SK-N-SH (cell line): ENCODE data around the gene SERPINA12. TPM values are rescaled to one million over a fixed set of nuclear protein-coding genes. Genes with fewer than 3 reads are reported as not detected.

Source experiments
- CTCF ChIA-PET: fragments of 300-600, 350-600 bp; formaldehyde crosslinking; extraction: SDS; loops from one replicate; lab custom pipeline; 2021; lab: Yijun Ruan, JAX
- POLR2A ChIA-PET: fragments of 350-600 bp; sonication (Branson Sonifier 250); formaldehyde crosslinking; extraction: SDS; loops from one replicate; lab custom pipeline; 2020; ENCODE audit warnings: antibody characterized with exemption, inconsistent platforms; lab: Yijun Ruan, JAX
- DNase-seq: peaks from one replicate; pipeline ENCODE4 v3.0.0; 2012
- H2AFZ ChIP-seq: fragments of 200-600 bp; sonication (generic); 2 replicates; pipeline ENCODE4 v1.8.1; 2016; ENCODE audit warnings: antibody characterized with exemption, mild to moderate bottlenecking, low read depth
- H3F3A ChIP-seq: fragments of 200-600 bp; sonication (generic); replicated peaks from 2 replicates; pipeline ENCODE3; 2016; ENCODE audit warnings: antibody characterized with exemption, mild to moderate bottlenecking; ENCODE audit not compliant: insufficient read depth
- H3K27ac ChIP-seq, 2 experiments: fragments of 200-500 bp in 1 of 2; fragments of 200-600 bp in 1 of 2; sonication (Bioruptor generic) in 1 of 2; sonication (generic), shearing (Covaris generic) in 1 of 2; 2 replicates each; pipeline versions ENCODE4 v1.5.1 to v1.6.1; 2014 to 2016; ENCODE audit warnings: low read depth in 2 of 2, inconsistent platforms in 1 of 2, low read length in 1 of 2, mild to moderate bottlenecking in 1 of 2, mixed read lengths in 1 of 2
- H3K27me3 ChIP-seq: fragments of 200-600 bp; sonication (generic), shearing (Covaris generic); 2 replicates; pipeline ENCODE4 v1.6.1; 2016; ENCODE audit warnings: mixed run types; ENCODE audit not compliant: insufficient read depth
- H3K36me3 ChIP-seq, 2 experiments: fragments of 200-500 bp in 1 of 2; fragments of 200-600 bp in 1 of 2; sonication (Bioruptor generic) in 1 of 2; sonication (generic) in 1 of 2; replicated peaks in 1 of 2; 2 replicates each; pipeline versions ENCODE3 to v1.5.1; 2014 to 2016; ENCODE audit warnings: low read length in 1 of 2, mild to moderate bottlenecking in 1 of 2; ENCODE audit not compliant: insufficient read depth in 2 of 2, control insufficient read depth in 1 of 2
- H3K4me1 ChIP-seq, 2 experiments: fragments of 200-500 bp in 1 of 2; fragments of 200-600 bp in 1 of 2; sonication (Bioruptor generic) in 1 of 2; sonication (generic), shearing (Covaris generic) in 1 of 2; 2 replicates each; pipeline versions ENCODE4 v1.5.1 to v1.6.1; 2014 to 2016; ENCODE audit warnings: low read depth in 1 of 2, low read length in 1 of 2, mixed run types in 1 of 2; ENCODE audit not compliant: insufficient read depth in 2 of 2, control insufficient read depth in 1 of 2
- H3K4me2 ChIP-seq: fragments of 200-600 bp; sonication (generic), shearing (Covaris generic); 2 replicates; pipeline ENCODE4 v1.6.1; 2017; ENCODE audit warnings: mixed run types
- H3K4me3 ChIP-seq, 2 experiments: fragments of 200-500 bp in 1 of 2; fragments of 200-600 bp in 1 of 2; sonication (Bioruptor generic) in 1 of 2; sonication (generic), shearing (Covaris generic) in 1 of 2; 2 replicates each; pipeline versions ENCODE4 v1.5.1 to v1.8.1; 2014 to 2016; ENCODE audit warnings: low read depth in 2 of 2, inconsistent platforms in 1 of 2, low read length in 1 of 2, mild to moderate bottlenecking in 1 of 2, mixed read lengths in 1 of 2, moderate library complexity in 1 of 2
- H3K79me2 ChIP-seq: fragments of 200-600 bp; sonication (generic); 2 replicates; pipeline ENCODE4 v1.8.1; 2017; ENCODE audit warnings: mild to moderate bottlenecking; ENCODE audit not compliant: insufficient read depth
- H3K9ac ChIP-seq: fragments of 200-600 bp; sonication (generic); 2 replicates; pipeline ENCODE4 v1.6.1; 2017; ENCODE audit warnings: mixed run types
- H3K9me2 ChIP-seq: fragments of 200-600 bp; sonication (generic); 2 replicates; pipeline ENCODE4 v1.6.1; 2017; ENCODE audit warnings: mixed run types
- H3K9me3 ChIP-seq: fragments of 200-600 bp; sonication (generic); 2 replicates; pipeline ENCODE4 v1.6.1; 2017; ENCODE audit warnings: mixed run types, mild to moderate bottlenecking, moderate library complexity
- H4K20me1 ChIP-seq: fragments of 200-600 bp; sonication (generic); 2 replicates; pipeline ENCODE4 v1.6.1; 2017; ENCODE audit warnings: mild to moderate bottlenecking, mixed run types; ENCODE audit not compliant: insufficient read depth
- CHD2 ChIP-seq: fragments of 150-350 bp; IDR thresholded peaks from 2 replicates; pipeline ENCODE4 v1.6.1; 2018; ENCODE audit warnings: low read length; ENCODE audit not compliant: partially characterized antibody
- ELF1 ChIP-seq: IDR thresholded peaks from 2 replicates; pipeline ENCODE4 v1.4.0; 2012
- EZH2phosphoT487 ChIP-seq: fragments of 200-600 bp; sonication (generic); IDR thresholded peaks from 2 replicates; pipeline ENCODE4 v1.6.1; 2017; ENCODE audit warnings: low read depth, mixed run types, mild to moderate bottlenecking, antibody characterized with exemption, moderate library complexity, borderline replicate concordance
- GABPA ChIP-seq: IDR thresholded peaks from 2 replicates; pipeline ENCODE4 v1.4.0; 2012; ENCODE audit warnings: low read depth, mild to moderate bottlenecking
- JUND ChIP-seq: IDR thresholded peaks from 2 replicates; pipeline ENCODE4 v1.4.0; 2012
- MXI1 ChIP-seq: IDR thresholded peaks from 2 replicates; pipeline ENCODE4 v1.6.1; 2012; ENCODE audit warnings: mild to moderate bottlenecking, low read depth, low read length, improper control_type of control experiment
- POLR2AphosphoS5 ChIP-seq: IDR thresholded peaks from 2 replicates; pipeline ENCODE4 v1.6.1; 2012; ENCODE audit warnings: low read depth, low read length
- RFX5 ChIP-seq: IDR thresholded peaks from 2 replicates; pipeline ENCODE4 v1.6.1; 2012; ENCODE audit warnings: mild to moderate bottlenecking, improper control_type of control experiment, low read length
- SIN3A ChIP-seq: IDR thresholded peaks from 2 replicates; pipeline ENCODE4 v1.6.1; 2012; ENCODE audit warnings: low read depth, mild to moderate bottlenecking, low read length, moderate library complexity, borderline replicate concordance
- SMC3 ChIP-seq: IDR thresholded peaks from 2 replicates; pipeline ENCODE4 v1.6.1; 2012; ENCODE audit warnings: low read depth, low read length, improper control_type of control experiment
- TCF12 ChIP-seq: IDR thresholded peaks from 2 replicates; pipeline ENCODE4 v1.4.0; 2012
- TEAD4 ChIP-seq: IDR thresholded peaks from 2 replicates; pipeline ENCODE4 v1.4.0; 2012; ENCODE audit warnings: mild to moderate bottlenecking, borderline replicate concordance; ENCODE audit not compliant: insufficient read depth
- YY1 ChIP-seq: IDR thresholded peaks from 2 replicates; pipeline ENCODE4 v1.4.0; 2012; ENCODE audit warnings: low read depth, mild to moderate bottlenecking
- WGBS: methylation state at CpG from one replicate; pipeline ENCODE4 v1.1.6; 2017; ENCODE audit warnings: low lambda C conversion rate; 5-methylcytosine and 5-hydroxymethylcytosine counted together
- polyA plus RNA-seq, 3 experiments: library from polyadenylated mRNA; depleted of rRNA; stranded (reverse); fragments of >200 nt; gene quantifications; 2 replicates each; pipeline ENCODE4 v1.2.3, GENCODE V29; 2012
- TF ChIP-seq, protein P1 (sequence below): IDR thresholded peaks from 2 replicates; pipeline ENCODE4 v1.4.0; 2012; ENCODE audit warnings: low read depth, borderline replicate concordance
- TF ChIP-seq, protein P2 (sequence below): IDR thresholded peaks from 2 replicates; pipeline ENCODE4 v1.4.0; 2012; ENCODE audit warnings: low read depth
- TF ChIP-seq, protein P3 (sequence below): fragments of 200-600 bp; sonication (generic); IDR thresholded peaks from 2 replicates; pipeline ENCODE4 v1.6.1; 2017; ENCODE audit warnings: antibody characterized with exemption, mild to moderate bottlenecking, moderate library complexity
- TF ChIP-seq, protein P4 (sequence below): fragments of 150-350 bp; IDR thresholded peaks from 2 replicates; pipeline ENCODE4 v1.6.1; 2017; ENCODE audit warnings: antibody characterized with exemption, low read length, low read depth, borderline replicate concordance
- TF ChIP-seq, protein P5 (sequence below): fragments of 150-350 bp; IDR thresholded peaks from 2 replicates; pipeline ENCODE4 v1.6.1; 2016; ENCODE audit warnings: mild to moderate bottlenecking, low read depth, low read length
- TF ChIP-seq, protein P6 (sequence below): IDR thresholded peaks from 2 replicates; pipeline ENCODE4; 2012

SERPINA12 gene
- polyA plus RNA-seq, 1 of the 3 experiments (the other 2 are of a cell fraction) = not detected

DNA sequence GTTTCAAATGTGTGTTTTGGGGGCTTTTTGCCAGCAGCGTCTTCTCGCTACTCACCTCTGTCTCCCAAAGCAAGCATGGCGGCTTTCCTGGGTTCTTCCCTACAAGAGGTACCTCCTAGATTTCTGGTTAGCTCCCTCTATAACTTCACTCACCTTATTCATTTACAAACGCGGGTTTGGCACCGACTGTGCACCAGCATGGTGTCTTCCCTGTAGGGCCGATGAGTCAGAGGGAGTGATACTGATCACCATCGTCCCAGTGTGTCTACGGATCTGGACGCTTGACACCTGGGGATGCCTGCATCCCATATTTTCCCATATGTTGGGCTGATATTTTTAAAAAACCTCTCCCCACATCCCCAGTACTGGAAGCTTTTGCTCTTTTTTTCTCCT lies 8.0 kb upstream of the SERPINA12 start (continued):
- no peak for TF ChIP-seq SIN3A
- TF ChIP-seq, protein P1, sequence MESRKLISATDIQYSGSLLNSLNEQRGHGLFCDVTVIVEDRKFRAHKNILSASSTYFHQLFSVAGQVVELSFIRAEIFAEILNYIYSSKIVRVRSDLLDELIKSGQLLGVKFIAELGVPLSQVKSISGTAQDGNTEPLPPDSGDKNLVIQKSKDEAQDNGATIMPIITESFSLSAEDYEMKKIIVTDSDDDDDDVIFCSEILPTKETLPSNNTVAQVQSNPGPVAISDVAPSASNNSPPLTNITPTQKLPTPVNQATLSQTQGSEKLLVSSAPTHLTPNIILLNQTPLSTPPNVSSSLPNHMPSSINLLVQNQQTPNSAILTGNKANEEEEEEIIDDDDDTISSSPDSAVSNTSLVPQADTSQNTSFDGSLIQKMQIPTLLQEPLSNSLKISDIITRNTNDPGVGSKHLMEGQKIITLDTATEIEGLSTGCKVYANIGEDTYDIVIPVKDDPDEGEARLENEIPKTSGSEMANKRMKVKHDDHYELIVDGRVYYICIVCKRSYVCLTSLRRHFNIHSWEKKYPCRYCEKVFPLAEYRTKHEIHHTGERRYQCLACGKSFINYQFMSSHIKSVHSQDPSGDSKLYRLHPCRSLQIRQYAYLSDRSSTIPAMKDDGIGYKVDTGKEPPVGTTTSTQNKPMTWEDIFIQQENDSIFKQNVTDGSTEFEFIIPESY = no peak
- TF ChIP-seq EZH2phosphoT487 = no peak
- TF ChIP-seq POLR2AphosphoS5 = no peak
- TF ChIP-seq RFX5 = no peak

DNA sequence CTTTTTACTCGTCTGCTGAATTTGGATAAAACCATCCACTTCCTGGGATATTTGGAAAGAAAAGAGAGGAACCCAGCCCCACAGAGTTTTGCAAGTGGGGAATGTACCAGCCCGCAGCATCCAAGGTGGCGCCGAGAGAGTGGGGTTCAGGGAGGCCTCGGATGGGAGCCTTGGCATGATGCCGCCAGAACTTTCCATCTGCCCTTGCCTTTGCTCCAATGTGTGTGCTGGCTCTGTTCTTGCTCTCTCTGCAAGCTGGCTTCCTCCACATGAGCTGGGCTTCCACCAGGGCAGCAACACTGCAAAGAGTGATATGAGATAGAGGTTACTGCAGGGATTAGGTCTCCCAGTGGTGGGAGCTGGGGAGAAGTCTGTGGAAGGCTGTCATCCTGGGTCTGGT lies 6.6 kb upstream of the SERPINA12 start:
- Histone ChIP-seq H3F3A (no peaks in the 10 kb centered on the region), H3K9ac (no peak overlapping the region), H3K4me1 (no peaks in the 10 kb centered on the region), H3K79me2 (no peaks in the 10 kb centered on the region), H3K9me2 (no peaks in the 10 kb centered on the region), H3K27ac (no peak overlapping the region), H3K4me3 (no peak overlapping the region), H3K4me2 (no peak overlapping the region), H3K9me3 (no peaks in the 10 kb centered on the region), H4K20me1 (no peaks in the 10 kb centered on the region), H3K36me3 (no peaks in the 10 kb centered on the region), H2AFZ (no peak overlapping the region), H3K27me3 (peaks cover 6% of the 10 kb centered on the region; the same call in 1 of the 2 replicates)
- no peak for DNase-seq
- CTCF ChIA-PET = interaction anchor here (0.6 to 0.8 kb wide), 2 partner anchors 28 to 249 kb away, joined by 3 read pairs; no protein-coding TSS in a partner anchor
- 69% methylated on average over 6 of the region's 6 CpGs for WGBS
- POLR2A ChIA-PET = no interaction called here
- TF ChIP-seq, protein P2, sequence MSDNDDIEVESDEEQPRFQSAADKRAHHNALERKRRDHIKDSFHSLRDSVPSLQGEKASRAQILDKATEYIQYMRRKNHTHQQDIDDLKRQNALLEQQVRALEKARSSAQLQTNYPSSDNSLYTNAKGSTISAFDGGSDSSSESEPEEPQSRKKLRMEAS = no peak
- TF ChIP-seq YY1 (no peak), SMC3 (no peak), JUND (no peak), POLR2AphosphoS5 (no peak), TCF12 (no peak), MXI1 (no peak), EZH2phosphoT487 (no peak), ELF1 (no peak), GABPA (no peak), SIN3A (no peak), CHD2 (no peak), TEAD4 (no peak)
- TF ChIP-seq, protein P3, sequence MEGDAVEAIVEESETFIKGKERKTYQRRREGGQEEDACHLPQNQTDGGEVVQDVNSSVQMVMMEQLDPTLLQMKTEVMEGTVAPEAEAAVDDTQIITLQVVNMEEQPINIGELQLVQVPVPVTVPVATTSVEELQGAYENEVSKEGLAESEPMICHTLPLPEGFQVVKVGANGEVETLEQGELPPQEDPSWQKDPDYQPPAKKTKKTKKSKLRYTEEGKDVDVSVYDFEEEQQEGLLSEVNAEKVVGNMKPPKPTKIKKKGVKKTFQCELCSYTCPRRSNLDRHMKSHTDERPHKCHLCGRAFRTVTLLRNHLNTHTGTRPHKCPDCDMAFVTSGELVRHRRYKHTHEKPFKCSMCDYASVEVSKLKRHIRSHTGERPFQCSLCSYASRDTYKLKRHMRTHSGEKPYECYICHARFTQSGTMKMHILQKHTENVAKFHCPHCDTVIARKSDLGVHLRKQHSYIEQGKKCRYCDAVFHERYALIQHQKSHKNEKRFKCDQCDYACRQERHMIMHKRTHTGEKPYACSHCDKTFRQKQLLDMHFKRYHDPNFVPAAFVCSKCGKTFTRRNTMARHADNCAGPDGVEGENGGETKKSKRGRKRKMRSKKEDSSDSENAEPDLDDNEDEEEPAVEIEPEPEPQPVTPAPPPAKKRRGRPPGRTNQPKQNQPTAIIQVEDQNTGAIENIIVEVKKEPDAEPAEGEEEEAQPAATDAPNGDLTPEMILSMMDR = no peak
- TF ChIP-seq, protein P4, sequence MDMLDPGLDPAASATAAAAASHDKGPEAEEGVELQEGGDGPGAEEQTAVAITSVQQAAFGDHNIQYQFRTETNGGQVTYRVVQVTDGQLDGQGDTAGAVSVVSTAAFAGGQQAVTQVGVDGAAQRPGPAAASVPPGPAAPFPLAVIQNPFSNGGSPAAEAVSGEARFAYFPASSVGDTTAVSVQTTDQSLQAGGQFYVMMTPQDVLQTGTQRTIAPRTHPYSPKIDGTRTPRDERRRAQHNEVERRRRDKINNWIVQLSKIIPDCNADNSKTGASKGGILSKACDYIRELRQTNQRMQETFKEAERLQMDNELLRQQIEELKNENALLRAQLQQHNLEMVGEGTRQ = no peak
- TF ChIP-seq, protein P5, sequence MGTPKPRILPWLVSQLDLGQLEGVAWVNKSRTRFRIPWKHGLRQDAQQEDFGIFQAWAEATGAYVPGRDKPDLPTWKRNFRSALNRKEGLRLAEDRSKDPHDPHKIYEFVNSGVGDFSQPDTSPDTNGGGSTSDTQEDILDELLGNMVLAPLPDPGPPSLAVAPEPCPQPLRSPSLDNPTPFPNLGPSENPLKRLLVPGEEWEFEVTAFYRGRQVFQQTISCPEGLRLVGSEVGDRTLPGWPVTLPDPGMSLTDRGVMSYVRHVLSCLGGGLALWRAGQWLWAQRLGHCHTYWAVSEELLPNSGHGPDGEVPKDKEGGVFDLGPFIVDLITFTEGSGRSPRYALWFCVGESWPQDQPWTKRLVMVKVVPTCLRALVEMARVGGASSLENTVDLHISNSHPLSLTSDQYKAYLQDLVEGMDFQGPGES = no peak
- TF ChIP-seq, protein P6, sequence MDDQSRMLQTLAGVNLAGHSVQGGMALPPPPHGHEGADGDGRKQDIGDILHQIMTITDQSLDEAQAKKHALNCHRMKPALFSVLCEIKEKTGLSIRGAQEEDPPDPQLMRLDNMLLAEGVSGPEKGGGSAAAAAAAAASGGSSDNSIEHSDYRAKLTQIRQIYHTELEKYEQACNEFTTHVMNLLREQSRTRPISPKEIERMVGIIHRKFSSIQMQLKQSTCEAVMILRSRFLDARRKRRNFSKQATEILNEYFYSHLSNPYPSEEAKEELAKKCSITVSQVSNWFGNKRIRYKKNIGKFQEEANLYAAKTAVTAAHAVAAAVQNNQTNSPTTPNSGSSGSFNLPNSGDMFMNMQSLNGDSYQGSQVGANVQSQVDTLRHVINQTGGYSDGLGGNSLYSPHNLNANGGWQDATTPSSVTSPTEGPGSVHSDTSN = no peak
